ENCODE data around the gene MKNK2. TPM values are rescaled to one million over a fixed set of nuclear protein-coding genes. Genes with fewer than 3 reads are reported as not detected.

The MKNK2 gene
- total RNA-seq, 4 donors from 2014 or later = 126 to 265 (median 152) TPM

DNA sequence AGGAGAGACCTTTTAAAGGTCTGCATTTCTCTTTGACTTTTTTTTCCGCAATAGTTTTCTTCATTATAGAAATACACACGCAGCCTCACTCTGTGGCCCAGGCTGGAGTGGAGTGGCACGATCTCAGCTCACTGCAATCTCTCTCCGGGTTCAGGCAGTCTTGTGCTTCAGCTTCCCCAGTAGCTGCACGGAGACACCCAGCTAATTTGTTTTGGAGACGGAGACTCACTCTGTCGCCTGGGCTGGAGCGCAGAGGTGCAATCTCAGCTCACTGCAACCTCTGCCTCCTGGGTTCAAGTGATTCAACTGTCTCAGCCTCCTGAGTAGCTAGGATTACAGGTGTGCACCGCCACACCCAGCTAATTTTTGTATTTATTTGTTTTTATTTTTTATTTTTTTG lies 11.7 kb upstream of the MKNK2 start:
- Histone ChIP-seq H3K4me1 (peaks cover 0 to 67% (median 49%) of the 10 kb centered on the region in 4 donors), H3K27ac (peak overlapping the region; percentile 88 to 100 (median 99)), H3K4me3 (no peak overlapping the region), H3K9me3 (no peaks in the 10 kb centered on the region), H3K36me3 (no peaks in the 10 kb centered on the region), H3K27me3 (no peaks in the 10 kb centered on the region)
- DNase-seq (ENCODE audit: low spot score in 2 of 2) = no peak
- TF ChIP-seq EP300 (IDR thresholded peaks at IDR 0.05) = no peak
- TF ChIP-seq, protein P1, sequence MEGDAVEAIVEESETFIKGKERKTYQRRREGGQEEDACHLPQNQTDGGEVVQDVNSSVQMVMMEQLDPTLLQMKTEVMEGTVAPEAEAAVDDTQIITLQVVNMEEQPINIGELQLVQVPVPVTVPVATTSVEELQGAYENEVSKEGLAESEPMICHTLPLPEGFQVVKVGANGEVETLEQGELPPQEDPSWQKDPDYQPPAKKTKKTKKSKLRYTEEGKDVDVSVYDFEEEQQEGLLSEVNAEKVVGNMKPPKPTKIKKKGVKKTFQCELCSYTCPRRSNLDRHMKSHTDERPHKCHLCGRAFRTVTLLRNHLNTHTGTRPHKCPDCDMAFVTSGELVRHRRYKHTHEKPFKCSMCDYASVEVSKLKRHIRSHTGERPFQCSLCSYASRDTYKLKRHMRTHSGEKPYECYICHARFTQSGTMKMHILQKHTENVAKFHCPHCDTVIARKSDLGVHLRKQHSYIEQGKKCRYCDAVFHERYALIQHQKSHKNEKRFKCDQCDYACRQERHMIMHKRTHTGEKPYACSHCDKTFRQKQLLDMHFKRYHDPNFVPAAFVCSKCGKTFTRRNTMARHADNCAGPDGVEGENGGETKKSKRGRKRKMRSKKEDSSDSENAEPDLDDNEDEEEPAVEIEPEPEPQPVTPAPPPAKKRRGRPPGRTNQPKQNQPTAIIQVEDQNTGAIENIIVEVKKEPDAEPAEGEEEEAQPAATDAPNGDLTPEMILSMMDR (IDR thresholded peaks at IDR 0.05) = no peak
- no peak for TF ChIP-seq POLR2A (IDR thresholded peaks at IDR 0.05)
- WGBS, 2 donors = 69 to 74% methylated on average over 9 of the region's 9 CpGs

DNA sequence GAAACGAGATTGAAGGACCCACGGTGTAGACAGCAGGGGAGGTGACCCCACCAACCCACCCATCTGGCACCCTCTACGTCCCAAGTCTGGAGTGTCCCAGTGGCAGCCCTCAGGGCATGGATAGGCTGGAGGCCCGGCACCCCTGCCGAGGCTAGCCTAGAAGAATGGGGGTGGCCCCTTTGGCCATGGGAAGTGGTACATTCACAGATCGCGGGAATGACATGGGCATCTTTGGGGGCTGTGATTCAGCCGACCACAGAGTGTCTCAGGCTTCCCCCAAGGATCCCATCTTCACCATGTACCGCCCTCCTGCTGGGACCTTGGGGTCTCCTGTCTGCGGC lies 11.3 kb upstream of the MKNK2 start:
- Histone ChIP-seq H3K27ac (peak overlapping the region; percentile 88 to 100 (median 99)), H3K4me1 (peaks cover 0 to 71% (median 53%) of the 10 kb centered on the region in 4 donors), H3K4me3 (peak overlapping the region; percentile 37 to 79 (median 68)), H3K27me3 (no peaks in the 10 kb centered on the region), H3K9me3 (no peaks in the 10 kb centered on the region), H3K36me3 (no peaks in the 10 kb centered on the region)
- TF ChIP-seq, protein P1 (IDR thresholded peaks at IDR 0.05) = no peak
- TF ChIP-seq POLR2A (IDR thresholded peaks at IDR 0.05) = no peak
- TF ChIP-seq EP300 (IDR thresholded peaks at IDR 0.05) = no peak
- no peak for DNase-seq (ENCODE audit: low spot score in 2 of 2)
- 45 to 51% methylated on average over 10 of the region's 10 CpGs for WGBS, 2 donors

DNA sequence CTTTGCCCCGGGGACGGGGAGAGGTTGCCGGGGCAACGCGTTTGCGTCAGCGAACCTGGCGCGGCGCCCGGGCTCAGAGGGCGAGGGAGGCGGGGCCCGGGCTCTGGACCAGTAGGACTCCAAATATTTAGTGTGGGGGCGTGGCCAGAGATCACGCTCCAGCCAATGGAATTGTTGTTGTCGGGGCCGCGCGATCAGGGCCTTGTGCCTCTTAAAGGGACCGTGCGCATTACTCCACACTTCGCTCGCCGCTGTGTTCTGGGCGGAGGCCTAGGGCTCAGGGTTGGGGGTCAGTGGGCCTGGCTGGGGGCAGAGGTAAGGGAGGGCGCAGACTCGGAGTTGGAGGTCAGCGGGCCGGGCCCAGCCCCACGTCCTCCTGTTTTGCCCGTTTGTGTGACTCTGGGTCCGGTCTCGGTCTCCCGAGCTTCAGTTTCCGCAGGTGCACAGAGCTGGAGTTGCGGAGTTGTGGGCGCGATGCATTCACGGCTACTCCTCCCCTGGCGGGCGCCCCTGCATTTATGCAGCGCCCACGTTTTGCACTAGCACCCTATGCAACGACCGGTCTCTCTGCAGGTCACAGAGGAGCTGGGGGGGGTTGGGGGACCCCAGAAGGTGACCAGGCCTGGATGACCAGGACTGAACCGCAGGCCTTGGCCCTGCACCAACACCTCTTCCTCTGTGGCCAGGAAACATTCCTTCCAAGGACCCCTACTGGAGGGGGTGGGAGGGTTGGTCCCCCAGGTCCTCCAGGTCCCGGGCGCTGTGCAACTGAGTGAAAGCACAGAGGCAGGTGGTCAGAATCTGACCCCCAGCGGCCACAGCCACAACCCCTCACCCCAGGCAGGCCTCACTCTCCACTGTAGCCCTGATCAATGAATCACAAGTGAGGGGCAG lies 10.7 kb upstream of the MKNK2 start:
- Histone ChIP-seq H3K4me1 (peaks cover 0 to 77% (median 60%) of the 10 kb centered on the region in 4 donors), H3K36me3 (no peaks in the 10 kb centered on the region), H3K9me3 (no peaks in the 10 kb centered on the region), H3K27me3 (no peaks in the 10 kb centered on the region), H3K27ac (peak overlapping the region; percentile 88 to 100 (median 99)), H3K4me3 (peak overlapping the region; percentile 37 to 79 (median 68))
- DNase-seq (ENCODE audit: low spot score in 2 of 2) = peak; percentile 100
- peak; percentile 95 for TF ChIP-seq EP300 (IDR thresholded peaks at IDR 0.05)
- TF ChIP-seq, protein P1 (IDR thresholded peaks at IDR 0.05) = no peak
- peak in 1 of 2 donors; percentile 62 for TF ChIP-seq POLR2A (IDR thresholded peaks at IDR 0.05)
- 3 to 4% methylated on average over 16 to 30 of the region's 50 CpGs for WGBS, 2 donors

DNA sequence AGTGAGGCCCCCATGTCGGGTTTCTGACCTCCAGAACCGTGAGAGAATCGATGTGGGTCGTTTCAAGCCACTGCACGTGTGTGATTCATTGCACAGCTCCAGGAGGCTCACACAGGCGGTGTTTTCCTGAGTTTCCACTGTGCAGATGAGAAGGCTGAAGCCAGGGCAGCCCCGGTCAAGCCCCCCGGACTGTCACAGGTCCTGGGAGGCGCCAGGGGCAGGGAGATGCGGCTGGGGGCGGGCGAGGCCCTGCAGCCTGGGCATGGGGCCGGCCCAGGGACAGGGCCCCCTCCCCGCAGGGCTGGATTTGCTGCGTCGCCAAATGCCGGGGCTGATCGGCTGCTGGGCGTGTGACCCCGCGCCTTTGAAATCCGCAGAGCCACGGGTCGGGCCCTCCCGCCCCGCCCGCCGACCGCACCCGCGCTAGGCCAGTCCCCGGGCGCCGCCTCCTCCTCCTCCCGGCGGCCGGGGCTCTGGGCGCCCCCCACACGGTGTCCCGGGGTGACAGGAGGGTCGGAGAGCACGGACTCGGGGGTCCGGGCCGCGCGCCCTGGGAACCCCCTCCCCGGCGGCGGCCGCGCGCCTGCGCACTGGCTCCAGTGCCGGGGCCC lies 9.9 kb upstream of the MKNK2 start:
- 0% methylated on average over 17 to 27 of the region's 55 CpGs for WGBS, 2 donors
- peak in 1 of 2 donors; percentile 60 for DNase-seq (ENCODE audit: low spot score in 2 of 2)
- H3K4me1 ChIP-seq = peaks cover 2 to 85% (median 65%) of the 10 kb centered on the region in 4 donors
- peak overlapping the region; percentile 88 to 100 (median 99) for H3K27ac ChIP-seq
- H3K9me3 ChIP-seq = no peaks in the 10 kb centered on the region
- H3K4me3 ChIP-seq = peak overlapping the region; percentile 37 to 79 (median 55)
- no peaks in the 10 kb centered on the region for H3K36me3 ChIP-seq
- TF ChIP-seq, protein P1 (IDR thresholded peaks at IDR 0.05) = peak in 1 of 5 experiments; percentile 41
- TF ChIP-seq POLR2A (IDR thresholded peaks at IDR 0.05) (peak; percentile 86 to 95), EP300 (IDR thresholded peaks at IDR 0.05) (no peak)
- no peaks in the 10 kb centered on the region for H3K27me3 ChIP-seq
